Inferior parietal cortex (tissue), 1 donor: Measurements from ENCODE around the gene PTPRT.

Experiments
- DNase-seq: peaks from one replicate; pipeline ENCODE4 v3.0.0-alpha.2; 2016; ENCODE audit errors: extremely low spot score

PTPRT gene

GRCh38 chr20:42975974-42976373 is 213.7 kb downstream of the PTPRT start:
- no peak for DNase-seq

- DNase-seq, result peak; percentile 25
Observed at GRCh38 chr20:42974347-42974746, 215.4 kb downstream of the PTPRT start.

GRCh38 chr20:42972591-42972990 is 217.1 kb downstream of the PTPRT start:
- no peak for DNase-seq

GRCh38 chr20:42968746-42969145 is 221.0 kb downstream of the PTPRT start:
- no peak for DNase-seq

- DNase-seq, result no peak
Observed at GRCh38 chr20:42963796-42964195, 225.9 kb downstream of the PTPRT start.

GRCh38 chr20:42961771-42962170 is 227.9 kb downstream of the PTPRT start:
- no peak for DNase-seq

- DNase-seq, result no peak
Observed at GRCh38 chr20:42959996-42960395, 229.7 kb downstream of the PTPRT start.

GRCh38 chr20:42958367-42959069 is 231.2 kb downstream of the PTPRT start:
- DNase-seq, result no peak

GRCh38 chr20:42957704-42958095 is 232.0 kb downstream of the PTPRT start:
- no peak for DNase-seq

GRCh38 chr20:42957018-42957703 is 232.5 kb downstream of the PTPRT start:
- no peak for DNase-seq

GRCh38 chr20:42955713-42956112 is 234.0 kb downstream of the PTPRT start:
- DNase-seq, result no peak

GRCh38 chr20:42954951-42955350 is 234.8 kb downstream of the PTPRT start:
- DNase-seq, result no peak

- DNase-seq, result no peak
Observed at GRCh38 chr20:42949950-42950349, 239.8 kb downstream of the PTPRT start.

- DNase-seq, result no peak
Observed at GRCh38 chr20:42945234-42945994, 244.3 kb downstream of the PTPRT start.

GRCh38 chr20:42941629-42942028 is 248.1 kb downstream of the PTPRT start:
- DNase-seq, result no peak

- DNase-seq, result no peak
Observed at GRCh38 chr20:42938441-42939205, 251.1 kb downstream of the PTPRT start.

GRCh38 chr20:42936482-42936881 is 253.2 kb downstream of the PTPRT start:
- DNase-seq, result no peak

- DNase-seq, result no peak
Observed at GRCh38 chr20:42924215-42924614, 265.5 kb downstream of the PTPRT start.

GRCh38 chr20:42923348-42923918 is 266.3 kb downstream of the PTPRT start:
- DNase-seq, result no peak

GRCh38 chr20:42920776-42921175 is 268.9 kb downstream of the PTPRT start:
- DNase-seq, result no peak

GRCh38 chr20:42919316-42919715 is 270.4 kb downstream of the PTPRT start:
- no peak for DNase-seq

GRCh38 chr20:42915081-42915480 is 274.6 kb downstream of the PTPRT start:
- no peak for DNase-seq
